ENCODE data around the gene SLCO4A1.

DNA sequence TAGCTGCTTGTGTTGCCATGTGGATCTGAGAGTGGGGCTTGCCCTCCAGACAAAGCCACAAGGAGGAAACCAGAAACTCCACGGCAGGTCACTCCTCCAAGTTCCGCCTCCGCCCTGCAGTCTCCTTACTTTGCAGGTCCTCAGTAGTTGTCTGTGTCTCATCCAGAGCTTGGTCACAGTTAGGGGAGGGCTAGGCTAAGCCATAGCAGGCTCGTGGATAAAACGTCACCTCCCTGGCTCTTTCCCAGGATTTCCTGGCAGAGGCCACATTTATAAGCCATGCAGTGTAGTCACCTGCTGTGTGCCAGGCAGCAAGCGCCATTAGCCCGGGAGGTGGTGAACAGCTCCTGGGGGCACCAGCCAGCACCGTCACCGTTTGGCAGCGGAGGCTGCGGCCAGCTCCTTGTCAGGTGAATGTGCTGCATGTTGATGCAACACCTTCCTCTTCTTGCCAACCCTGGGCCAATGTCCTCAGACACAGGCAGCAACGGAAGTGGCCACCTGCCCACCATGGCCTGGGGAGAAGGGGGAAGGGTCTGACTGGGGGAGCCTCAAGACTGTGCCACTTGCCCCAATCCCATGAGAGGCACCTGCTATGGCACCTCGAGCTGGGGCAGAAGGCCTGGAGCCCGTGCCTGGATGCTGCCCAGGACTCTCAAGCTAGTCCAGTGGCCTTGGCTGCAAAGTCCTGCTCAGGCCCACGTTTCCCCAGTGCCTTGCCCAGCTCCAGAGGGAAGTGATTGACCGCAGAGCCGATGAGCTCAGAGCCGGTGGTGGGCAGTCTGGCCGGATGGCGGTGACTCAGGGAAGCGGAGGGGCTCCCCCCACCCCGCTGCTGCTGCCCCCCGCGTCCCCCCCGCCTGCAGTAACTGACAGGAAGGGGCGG lies 39.0 kb upstream of the SLCO4A1 start:
- TF ChIP-seq, protein P1, sequence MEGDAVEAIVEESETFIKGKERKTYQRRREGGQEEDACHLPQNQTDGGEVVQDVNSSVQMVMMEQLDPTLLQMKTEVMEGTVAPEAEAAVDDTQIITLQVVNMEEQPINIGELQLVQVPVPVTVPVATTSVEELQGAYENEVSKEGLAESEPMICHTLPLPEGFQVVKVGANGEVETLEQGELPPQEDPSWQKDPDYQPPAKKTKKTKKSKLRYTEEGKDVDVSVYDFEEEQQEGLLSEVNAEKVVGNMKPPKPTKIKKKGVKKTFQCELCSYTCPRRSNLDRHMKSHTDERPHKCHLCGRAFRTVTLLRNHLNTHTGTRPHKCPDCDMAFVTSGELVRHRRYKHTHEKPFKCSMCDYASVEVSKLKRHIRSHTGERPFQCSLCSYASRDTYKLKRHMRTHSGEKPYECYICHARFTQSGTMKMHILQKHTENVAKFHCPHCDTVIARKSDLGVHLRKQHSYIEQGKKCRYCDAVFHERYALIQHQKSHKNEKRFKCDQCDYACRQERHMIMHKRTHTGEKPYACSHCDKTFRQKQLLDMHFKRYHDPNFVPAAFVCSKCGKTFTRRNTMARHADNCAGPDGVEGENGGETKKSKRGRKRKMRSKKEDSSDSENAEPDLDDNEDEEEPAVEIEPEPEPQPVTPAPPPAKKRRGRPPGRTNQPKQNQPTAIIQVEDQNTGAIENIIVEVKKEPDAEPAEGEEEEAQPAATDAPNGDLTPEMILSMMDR (IDR thresholded peaks at IDR 0.05), result no peak
- peak in 1 of 2 donors; percentile 24 for TF ChIP-seq POLR2AphosphoS5 (IDR thresholded peaks at IDR 0.05; ENCODE audit: insufficient read depth in 1 of 2, low read depth in 1 of 2)
- TF ChIP-seq POLR2A (IDR thresholded peaks at IDR 0.05), result no peak

All from vagina (tissue), 2 donors.